ENCODE data around the gene LAMA2.

GRCh38 chr6:129033180-129033579 lies 150.2 kb downstream of the LAMA2 start:
- no peak for TF ChIP-seq CTCF (IDR thresholded peaks at IDR 0.05; ENCODE audit: low read depth, low read length)
- TF ChIP-seq EZH2phosphoT487 (IDR thresholded peaks at IDR 0.05; ENCODE audit: low read depth), result no peak
